SK-N-SH treated with all-trans-retinoic acid at 6 μM for 48 hours (cell line): ENCODE data around the gene TTC7B.

Experiments used
- ATAC-seq: fragments of 200-7000 bp; cut with Tn5 transposase; 3 replicates; pipeline ENCODE4 v1.9.1; 2020; ENCODE audit warnings: mild to moderate bottlenecking, moderate library complexity
- ARNTL ChIP-seq: fragments of 450-650 bp; formaldehyde crosslinking; IDR thresholded peaks from 2 replicates; pipeline ENCODE4 v1.5.0; 2020; ENCODE audit warnings: low read depth, mild to moderate bottlenecking, moderate library complexity, borderline replicate concordance
- BACH2 ChIP-seq: fragments of 250-450 bp; sonication (Bioruptor Pico); IDR thresholded peaks from 2 replicates; pipeline ENCODE4 v1.9.0; 2021; ENCODE audit warnings: mild to moderate bottlenecking, borderline replicate concordance
- CSDC2 ChIP-seq: fragments of 250-450 bp; sonication (Bioruptor Pico); IDR thresholded peaks from 2 replicates; pipeline ENCODE4 v1.5.0; 2020; ENCODE audit warnings: mild to moderate bottlenecking, moderate library complexity
- ESRRG ChIP-seq: fragments of 250-450 bp; sonication (Bioruptor Pico); IDR thresholded peaks from 2 replicates; pipeline ENCODE4 v1.6.1; 2021; ENCODE audit warnings: mild to moderate bottlenecking
- GLIS3 ChIP-seq: fragments of 250-450 bp; sonication (Bioruptor Pico); IDR thresholded peaks from 2 replicates; pipeline ENCODE4 v1.5.0; 2020; ENCODE audit warnings: mild to moderate bottlenecking, moderate library complexity
- ISL1 ChIP-seq: fragments of 250-450 bp; sonication (Bioruptor Pico); IDR thresholded peaks from 2 replicates; pipeline ENCODE4 v2.1.2; 2022; ENCODE audit warnings: mild to moderate bottlenecking, moderate library complexity
- OSR1 ChIP-seq: fragments of 250-450 bp; sonication (Bioruptor Pico); IDR thresholded peaks from 2 replicates; pipeline ENCODE4 v1.8.0; 2022; ENCODE audit warnings: moderate library complexity, mild to moderate bottlenecking, inconsistent platforms
- PPARA ChIP-seq: fragments of 250-450 bp; sonication (Bioruptor Pico); IDR thresholded peaks from 2 replicates; pipeline ENCODE4 v1.5.0; 2020; ENCODE audit warnings: mild to moderate bottlenecking, borderline replicate concordance
- RARB ChIP-seq: fragments of 250-450 bp; sonication (Bioruptor Pico); IDR thresholded peaks from 2 replicates; pipeline ENCODE4 v1.8.0; 2021; ENCODE audit warnings: mild to moderate bottlenecking, moderate library complexity
- SNAI2 ChIP-seq: fragments of 250-450 bp; sonication (Bioruptor Pico); IDR thresholded peaks from 2 replicates; pipeline ENCODE4 v1.5.0; 2020; ENCODE audit warnings: mild to moderate bottlenecking, moderate library complexity
- TCF4 ChIP-seq: fragments of 250-450 bp; sonication (Bioruptor Pico); IDR thresholded peaks from 2 replicates; pipeline ENCODE4 v1.8.0; 2021; ENCODE audit warnings: mild to moderate bottlenecking, moderate library complexity, borderline replicate concordance
- TOX ChIP-seq: fragments of 250-450 bp; sonication (Bioruptor Pico); IDR thresholded peaks from 2 replicates; pipeline ENCODE4 v1.8.0; 2021; ENCODE audit warnings: mild to moderate bottlenecking, moderate library complexity, borderline replicate concordance
- ZC3H10 ChIP-seq: fragments of 250-450 bp; sonication (Bioruptor Pico); IDR thresholded peaks from 2 replicates; pipeline ENCODE4 v1.5.1; 2021; ENCODE audit warnings: mild to moderate bottlenecking, moderate library complexity
- ZFP3 ChIP-seq: fragments of 250-450 bp; sonication (Bioruptor Pico); IDR thresholded peaks from 2 replicates; pipeline ENCODE4 v1.5.0; 2020; ENCODE audit warnings: mild to moderate bottlenecking, moderate library complexity
- ZNF565 ChIP-seq: fragments of 450-650 bp; formaldehyde crosslinking; conservative IDR thresholded peaks from 2 replicates; pipeline ENCODE4 v1.5.0; 2020; ENCODE audit warnings: low read depth, mild to moderate bottlenecking, moderate library complexity
- ZNF8 ChIP-seq: fragments of 450-650 bp; formaldehyde crosslinking; IDR thresholded peaks from 2 replicates; pipeline ENCODE4 v1.5.0; 2020; ENCODE audit warnings: mild to moderate bottlenecking, moderate library complexity
- TF ChIP-seq, protein P1 (sequence below): fragments of 250-450 bp; sonication (Bioruptor Pico); IDR thresholded peaks from 2 replicates; pipeline ENCODE4 v1.8.0; 2020; ENCODE audit warnings: mild to moderate bottlenecking, moderate library complexity, borderline replicate concordance
- TF ChIP-seq, protein P2 (sequence below): fragments of 250-450 bp; sonication (Bioruptor Pico); IDR thresholded peaks from 2 replicates; pipeline ENCODE4 v1.8.0; 2021; ENCODE audit warnings: low read depth, mild to moderate bottlenecking, moderate library complexity, borderline replicate concordance
- TF ChIP-seq, protein P3 (sequence below): fragments of 250-450 bp; sonication (Bioruptor Pico); IDR thresholded peaks from 2 replicates; pipeline ENCODE4 v1.5.1; 2021; ENCODE audit warnings: mild to moderate bottlenecking, moderate library complexity
- TF ChIP-seq, protein P4 (sequence below): fragments of 250-450 bp; sonication (Bioruptor Pico); IDR thresholded peaks from 2 replicates; pipeline ENCODE4 v1.5.0; 2020; ENCODE audit warnings: mild to moderate bottlenecking, moderate library complexity

Gene TTC7B

DNA sequence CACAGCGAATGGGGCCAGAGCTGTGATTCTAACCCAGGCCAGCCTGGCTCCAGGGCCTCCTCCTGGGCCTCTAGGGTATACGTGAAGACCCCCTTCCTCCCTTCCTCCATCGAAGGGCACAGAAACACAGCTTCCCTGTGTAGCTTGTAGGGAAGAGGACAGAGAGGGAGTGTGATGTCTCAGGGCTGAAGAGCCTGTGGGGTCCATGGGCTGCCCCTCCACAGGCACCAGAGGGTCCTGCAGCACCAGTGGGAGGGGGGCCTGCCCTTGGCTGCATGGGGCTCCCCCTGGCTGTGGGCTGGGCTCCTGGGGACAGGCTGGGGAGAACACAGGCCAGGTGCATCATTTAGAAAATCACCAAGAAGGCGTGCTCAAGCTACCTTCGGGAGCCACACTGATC is 240.9 kb downstream of the TTC7B start:
- no peak for ATAC-seq
- TF ChIP-seq, protein P1, sequence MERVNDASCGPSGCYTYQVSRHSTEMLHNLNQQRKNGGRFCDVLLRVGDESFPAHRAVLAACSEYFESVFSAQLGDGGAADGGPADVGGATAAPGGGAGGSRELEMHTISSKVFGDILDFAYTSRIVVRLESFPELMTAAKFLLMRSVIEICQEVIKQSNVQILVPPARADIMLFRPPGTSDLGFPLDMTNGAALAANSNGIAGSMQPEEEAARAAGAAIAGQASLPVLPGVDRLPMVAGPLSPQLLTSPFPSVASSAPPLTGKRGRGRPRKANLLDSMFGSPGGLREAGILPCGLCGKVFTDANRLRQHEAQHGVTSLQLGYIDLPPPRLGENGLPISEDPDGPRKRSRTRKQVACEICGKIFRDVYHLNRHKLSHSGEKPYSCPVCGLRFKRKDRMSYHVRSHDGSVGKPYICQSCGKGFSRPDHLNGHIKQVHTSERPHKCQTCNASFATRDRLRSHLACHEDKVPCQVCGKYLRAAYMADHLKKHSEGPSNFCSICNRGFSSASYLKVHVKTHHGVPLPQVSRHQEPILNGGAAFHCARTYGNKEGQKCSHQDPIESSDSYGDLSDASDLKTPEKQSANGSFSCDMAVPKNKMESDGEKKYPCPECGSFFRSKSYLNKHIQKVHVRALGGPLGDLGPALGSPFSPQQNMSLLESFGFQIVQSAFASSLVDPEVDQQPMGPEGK (CRISPR knock-in tag) = no peak
- TF ChIP-seq, protein P2, sequence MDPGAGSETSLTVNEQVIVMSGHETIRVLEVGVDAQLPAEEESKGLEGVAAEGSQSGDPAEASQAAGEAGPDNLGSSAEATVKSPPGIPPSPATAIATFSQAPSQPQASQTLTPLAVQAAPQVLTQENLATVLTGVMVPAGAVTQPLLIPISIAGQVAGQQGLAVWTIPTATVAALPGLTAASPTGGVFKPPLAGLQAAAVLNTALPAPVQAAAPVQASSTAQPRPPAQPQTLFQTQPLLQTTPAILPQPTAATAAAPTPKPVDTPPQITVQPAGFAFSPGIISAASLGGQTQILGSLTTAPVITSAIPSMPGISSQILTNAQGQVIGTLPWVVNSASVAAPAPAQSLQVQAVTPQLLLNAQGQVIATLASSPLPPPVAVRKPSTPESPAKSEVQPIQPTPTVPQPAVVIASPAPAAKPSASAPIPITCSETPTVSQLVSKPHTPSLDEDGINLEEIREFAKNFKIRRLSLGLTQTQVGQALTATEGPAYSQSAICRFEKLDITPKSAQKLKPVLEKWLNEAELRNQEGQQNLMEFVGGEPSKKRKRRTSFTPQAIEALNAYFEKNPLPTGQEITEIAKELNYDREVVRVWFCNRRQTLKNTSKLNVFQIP (CRISPR knock-in tag) = no peak
- TF ChIP-seq TCF4 (no peak), ESRRG (no peak), SNAI2 (CRISPR knock-in tag) (no peak), ZFP3 (CRISPR knock-in tag) (no peak), RARB (CRISPR knock-in tag) (no peak), CSDC2 (CRISPR knock-in tag) (no peak), ZNF8 (no peak)
- TF ChIP-seq, protein P3, sequence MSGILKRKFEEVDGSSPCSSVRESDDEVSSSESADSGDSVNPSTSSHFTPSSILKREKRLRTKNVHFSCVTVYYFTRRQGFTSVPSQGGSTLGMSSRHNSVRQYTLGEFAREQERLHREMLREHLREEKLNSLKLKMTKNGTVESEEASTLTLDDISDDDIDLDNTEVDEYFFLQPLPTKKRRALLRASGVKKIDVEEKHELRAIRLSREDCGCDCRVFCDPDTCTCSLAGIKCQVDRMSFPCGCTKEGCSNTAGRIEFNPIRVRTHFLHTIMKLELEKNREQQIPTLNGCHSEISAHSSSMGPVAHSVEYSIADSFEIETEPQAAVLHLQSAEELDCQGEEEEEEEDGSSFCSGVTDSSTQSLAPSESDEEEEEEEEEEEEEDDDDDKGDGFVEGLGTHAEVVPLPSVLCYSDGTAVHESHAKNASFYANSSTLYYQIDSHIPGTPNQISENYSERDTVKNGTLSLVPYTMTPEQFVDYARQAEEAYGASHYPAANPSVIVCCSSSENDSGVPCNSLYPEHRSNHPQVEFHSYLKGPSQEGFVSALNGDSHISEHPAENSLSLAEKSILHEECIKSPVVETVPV (CRISPR knock-in tag) = no peak

DNA sequence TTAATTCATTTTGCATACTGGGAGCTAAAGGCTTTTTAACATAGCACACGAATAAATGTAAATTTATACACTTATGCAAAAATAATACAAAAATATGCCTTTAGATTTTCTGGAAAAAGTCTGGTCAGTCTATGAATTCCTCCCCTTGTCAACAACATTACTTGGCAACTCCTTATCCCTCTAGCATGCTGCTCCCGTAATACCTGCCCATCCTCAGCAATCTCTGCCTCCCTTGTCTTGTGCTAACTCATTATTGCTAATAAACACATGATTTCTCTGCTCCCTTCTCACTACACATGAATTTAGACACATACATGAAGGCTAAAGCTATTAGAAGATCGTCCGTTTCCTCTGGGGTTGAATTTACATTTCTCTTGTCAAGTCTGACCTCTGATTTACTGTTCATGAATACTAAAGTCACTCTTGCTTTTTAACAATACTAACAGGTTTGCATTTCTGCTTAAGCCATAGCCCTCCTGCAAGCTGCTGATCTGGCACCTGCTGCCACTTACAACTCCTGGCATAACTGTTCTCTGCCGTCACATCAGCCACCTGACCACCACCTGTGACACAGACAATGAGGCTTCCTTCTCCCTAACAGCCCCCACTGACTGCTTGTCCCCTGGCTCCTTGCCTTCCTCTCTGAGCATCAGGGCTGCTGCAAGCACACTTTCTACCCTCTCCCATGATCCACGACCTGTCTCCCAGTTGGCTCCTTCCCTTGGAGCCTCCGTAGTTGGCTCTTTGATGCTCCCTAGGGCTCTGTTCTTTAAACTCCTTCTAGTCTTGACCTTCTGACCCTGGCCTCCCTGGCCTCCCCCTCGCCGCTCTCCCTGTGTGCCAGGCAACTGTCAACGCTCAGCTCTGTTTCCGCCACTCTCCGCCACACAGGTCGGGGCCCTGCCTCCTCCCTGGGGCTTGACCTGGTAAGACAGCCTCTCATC is 241.8 kb downstream of the TTC7B start:
- TF ChIP-seq PPARA (CRISPR knock-in tag) (no peak), OSR1 (no peak), ZC3H10 (CRISPR knock-in tag) (no peak), ISL1 (CRISPR knock-in tag) (no peak)
- ATAC-seq = no peak

DNA sequence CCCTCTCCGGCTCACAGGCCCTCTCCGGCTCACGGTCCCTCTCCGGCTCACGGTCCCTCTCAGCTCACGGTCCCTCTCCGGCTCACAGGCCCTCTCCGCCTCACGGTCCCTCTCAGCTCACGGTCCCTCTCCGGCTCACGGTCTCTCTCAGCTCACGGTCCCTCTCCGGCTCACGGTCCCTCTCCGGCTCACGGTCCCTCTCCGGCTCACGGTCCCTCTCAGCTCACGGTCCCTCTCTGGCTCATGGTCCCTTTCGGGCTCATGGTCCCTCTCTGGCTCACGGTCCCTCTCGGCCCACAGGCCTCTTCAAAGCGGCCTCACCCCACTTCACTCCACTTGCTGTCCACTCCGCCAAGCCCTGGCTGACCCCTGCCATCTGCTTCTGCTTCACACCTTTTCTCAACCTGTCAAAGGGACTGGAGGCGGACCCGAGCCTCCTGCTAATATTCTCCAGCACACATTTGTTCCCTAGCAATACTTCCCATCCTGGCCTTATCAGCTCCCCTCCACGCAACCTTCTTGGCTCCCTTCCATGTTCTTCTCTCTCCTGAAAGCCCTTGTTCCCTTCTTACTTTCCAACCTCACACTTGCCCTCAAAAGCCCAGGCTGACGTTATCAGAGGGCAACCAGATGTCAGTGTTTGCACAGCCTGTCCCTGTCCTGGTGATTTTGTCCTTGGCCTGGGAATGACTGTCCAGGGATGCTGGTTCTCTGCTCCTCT is 242.7 kb downstream of the TTC7B start:
- TF ChIP-seq OSR1 = no peak
- ATAC-seq = no peak

DNA sequence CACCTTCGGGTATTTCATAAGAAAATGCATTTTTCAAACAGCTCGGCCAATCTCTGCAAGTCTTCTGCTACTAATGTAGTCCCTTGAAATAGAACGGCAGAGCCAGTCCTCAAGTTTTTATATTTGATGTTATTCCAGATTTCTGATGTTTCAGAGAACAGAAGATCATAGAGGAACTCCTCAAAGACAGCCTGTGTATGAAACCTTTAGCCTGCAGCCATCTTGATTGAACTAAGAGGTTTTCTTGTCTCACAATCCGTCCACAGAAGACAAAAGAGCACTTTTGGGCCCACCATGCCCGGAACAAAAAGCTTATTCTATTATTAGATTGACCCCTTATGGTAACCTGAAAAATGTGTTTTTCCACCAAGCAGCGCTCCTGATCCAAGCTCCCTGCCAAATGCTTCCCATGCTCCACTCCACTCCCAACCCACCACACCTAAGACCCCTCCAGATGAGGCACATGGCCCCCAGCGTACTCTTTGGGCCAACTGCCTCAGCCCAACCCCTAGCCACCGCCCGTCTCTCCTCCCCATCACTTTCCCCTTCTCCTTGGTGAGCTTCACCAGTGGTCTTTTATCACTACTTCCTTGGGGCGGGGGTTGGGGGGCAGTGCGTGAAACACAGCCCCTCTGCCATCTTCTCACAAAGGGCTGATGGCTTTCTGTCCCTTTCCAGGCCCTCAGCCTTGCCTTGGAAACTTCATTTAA is 243.6 kb downstream of the TTC7B start:
- TF ChIP-seq ZNF8 = no peak
- TF ChIP-seq OSR1 = no peak
- TF ChIP-seq ISL1 (CRISPR knock-in tag) = no peak
- TF ChIP-seq SNAI2 (CRISPR knock-in tag) = no peak
- no peak for TF ChIP-seq GLIS3 (CRISPR knock-in tag)
- no peak for TF ChIP-seq BACH2 (CRISPR knock-in tag)
- TF ChIP-seq ZC3H10 (CRISPR knock-in tag) = no peak
- TF ChIP-seq, all 23 proteins: peak for 0
- ATAC-seq = no peak

DNA sequence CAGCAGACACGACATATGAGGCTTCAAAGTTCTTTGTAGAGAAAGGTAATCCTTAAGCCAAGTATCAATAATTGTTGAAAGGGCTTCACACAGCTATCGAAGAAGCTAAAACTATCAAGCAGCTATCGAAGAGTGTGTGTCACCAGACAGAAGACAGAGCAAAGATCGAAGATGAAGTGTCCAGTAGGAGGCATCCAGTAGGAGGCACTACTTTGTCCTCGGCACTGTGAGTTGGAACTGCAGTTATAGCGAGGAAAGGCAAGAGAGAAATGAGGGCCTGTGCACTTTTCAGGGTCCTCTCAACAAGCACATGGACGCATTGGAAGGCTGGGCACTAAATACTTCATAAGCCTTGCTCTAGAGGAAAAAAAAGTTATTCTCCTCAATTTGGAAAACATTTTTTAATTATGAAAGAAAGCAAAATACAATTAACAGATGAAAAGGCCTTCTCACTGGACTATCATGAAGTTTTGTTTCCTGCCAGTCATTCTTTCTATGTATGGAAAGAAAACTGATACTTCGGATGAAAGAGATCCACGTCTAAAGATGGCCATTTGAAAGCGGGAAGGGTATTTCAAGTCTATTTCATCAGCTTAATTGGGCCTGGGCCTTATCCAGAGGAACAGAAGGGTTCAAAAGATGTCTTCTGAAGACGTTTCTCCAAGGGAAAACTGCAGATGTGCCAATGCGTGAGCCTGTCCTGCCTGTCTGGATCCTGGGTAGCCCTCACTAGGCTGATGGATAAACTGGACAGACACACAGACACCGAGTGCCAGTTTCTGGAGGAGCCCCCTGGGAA is 244.9 kb downstream of the TTC7B start:
- TF ChIP-seq ZNF565 (CRISPR knock-in tag) = no peak
- TF ChIP-seq CSDC2 (CRISPR knock-in tag) = no peak
- TF ChIP-seq, protein P2 (CRISPR knock-in tag) = no peak
- TF ChIP-seq, protein P4, sequence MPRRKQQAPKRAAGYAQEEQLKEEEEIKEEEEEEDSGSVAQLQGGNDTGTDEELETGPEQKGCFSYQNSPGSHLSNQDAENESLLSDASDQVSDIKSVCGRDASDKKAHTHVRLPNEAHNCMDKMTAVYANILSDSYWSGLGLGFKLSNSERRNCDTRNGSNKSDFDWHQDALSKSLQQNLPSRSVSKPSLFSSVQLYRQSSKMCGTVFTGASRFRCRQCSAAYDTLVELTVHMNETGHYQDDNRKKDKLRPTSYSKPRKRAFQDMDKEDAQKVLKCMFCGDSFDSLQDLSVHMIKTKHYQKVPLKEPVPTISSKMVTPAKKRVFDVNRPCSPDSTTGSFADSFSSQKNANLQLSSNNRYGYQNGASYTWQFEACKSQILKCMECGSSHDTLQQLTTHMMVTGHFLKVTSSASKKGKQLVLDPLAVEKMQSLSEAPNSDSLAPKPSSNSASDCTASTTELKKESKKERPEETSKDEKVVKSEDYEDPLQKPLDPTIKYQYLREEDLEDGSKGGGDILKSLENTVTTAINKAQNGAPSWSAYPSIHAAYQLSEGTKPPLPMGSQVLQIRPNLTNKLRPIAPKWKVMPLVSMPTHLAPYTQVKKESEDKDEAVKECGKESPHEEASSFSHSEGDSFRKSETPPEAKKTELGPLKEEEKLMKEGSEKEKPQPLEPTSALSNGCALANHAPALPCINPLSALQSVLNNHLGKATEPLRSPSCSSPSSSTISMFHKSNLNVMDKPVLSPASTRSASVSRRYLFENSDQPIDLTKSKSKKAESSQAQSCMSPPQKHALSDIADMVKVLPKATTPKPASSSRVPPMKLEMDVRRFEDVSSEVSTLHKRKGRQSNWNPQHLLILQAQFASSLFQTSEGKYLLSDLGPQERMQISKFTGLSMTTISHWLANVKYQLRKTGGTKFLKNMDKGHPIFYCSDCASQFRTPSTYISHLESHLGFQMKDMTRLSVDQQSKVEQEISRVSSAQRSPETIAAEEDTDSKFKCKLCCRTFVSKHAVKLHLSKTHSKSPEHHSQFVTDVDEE = no peak
- no peak for TF ChIP-seq ZFP3 (CRISPR knock-in tag)
- no peak for TF ChIP-seq ARNTL (CRISPR knock-in tag)
- TF ChIP-seq TOX = no peak
- no peak for TF ChIP-seq PPARA (CRISPR knock-in tag)
- TF ChIP-seq ZNF8 = no peak
- no peak for TF ChIP-seq BACH2 (CRISPR knock-in tag)
- no peak for TF ChIP-seq ESRRG
- TF ChIP-seq, all 23 proteins: peak for 0
- ATAC-seq = no peak
